HG02852 (cell line): ENCODE measurements around the gene CDKN1A.

Experiments
- ATAC-seq: cut with Tn5 transposase; IDR thresholded peaks from one replicate; pipeline ENCODE4 v1.9.1; 2021; ENCODE audit warnings: mild to moderate bottlenecking, moderate library complexity; ENCODE audit not compliant: unreplicated experiment

CDKN1A gene

GRCh38 chr6:36655085-36655724, 23.3 kb upstream of the CDKN1A start:
- no peak for ATAC-seq

- no peak for ATAC-seq
Observed at GRCh38 chr6:36656441-36656840, 22.1 kb upstream of the CDKN1A start.

GRCh38 chr6:36657271-36657670, 21.2 kb upstream of the CDKN1A start:
- ATAC-seq, result no peak

- no peak for ATAC-seq
Observed at GRCh38 chr6:36657942-36658544, 20.5 kb upstream of the CDKN1A start.

GRCh38 chr6:36659271-36659670, 19.2 kb upstream of the CDKN1A start:
- ATAC-seq, result no peak

- ATAC-seq, result no peak
Observed at GRCh38 chr6:36660771-36661471, 17.6 kb upstream of the CDKN1A start.

- ATAC-seq, result no peak
Observed at GRCh38 chr6:36662380-36662779, 16.1 kb upstream of the CDKN1A start.

GRCh38 chr6:36662827-36663256, 15.7 kb upstream of the CDKN1A start:
- no peak for ATAC-seq

- ATAC-seq, result no peak
Observed at GRCh38 chr6:36663504-36664446, 14.7 kb upstream of the CDKN1A start.

GRCh38 chr6:36665180-36665579, 13.3 kb upstream of the CDKN1A start:
- no peak for ATAC-seq

- ATAC-seq, result no peak
Observed at GRCh38 chr6:36666287-36666686, 12.2 kb upstream of the CDKN1A start.

GRCh38 chr6:36666826-36667591, 11.5 kb upstream of the CDKN1A start:
- peak; percentile 66 for ATAC-seq

- ATAC-seq, result no peak
Observed at GRCh38 chr6:36668591-36668990, 9.9 kb upstream of the CDKN1A start.

GRCh38 chr6:36669002-36669401, 9.5 kb upstream of the CDKN1A start:
- ATAC-seq, result no peak

GRCh38 chr6:36670271-36670670, 8.2 kb upstream of the CDKN1A start:
- no peak for ATAC-seq

- no peak for ATAC-seq
Observed at GRCh38 chr6:36671687-36672375, 6.7 kb upstream of the CDKN1A start.

GRCh38 chr6:36673882-36674281, 4.6 kb upstream of the CDKN1A start:
- ATAC-seq, result no peak

GRCh38 chr6:36674942-36675341, 3.6 kb upstream of the CDKN1A start:
- ATAC-seq, result no peak

GRCh38 chr6:36676141-36677058, 2.1 kb upstream of the CDKN1A start:
- no peak for ATAC-seq
